ENCODE measurements around the gene BLOC1S3.

Gene BLOC1S3

DNA sequence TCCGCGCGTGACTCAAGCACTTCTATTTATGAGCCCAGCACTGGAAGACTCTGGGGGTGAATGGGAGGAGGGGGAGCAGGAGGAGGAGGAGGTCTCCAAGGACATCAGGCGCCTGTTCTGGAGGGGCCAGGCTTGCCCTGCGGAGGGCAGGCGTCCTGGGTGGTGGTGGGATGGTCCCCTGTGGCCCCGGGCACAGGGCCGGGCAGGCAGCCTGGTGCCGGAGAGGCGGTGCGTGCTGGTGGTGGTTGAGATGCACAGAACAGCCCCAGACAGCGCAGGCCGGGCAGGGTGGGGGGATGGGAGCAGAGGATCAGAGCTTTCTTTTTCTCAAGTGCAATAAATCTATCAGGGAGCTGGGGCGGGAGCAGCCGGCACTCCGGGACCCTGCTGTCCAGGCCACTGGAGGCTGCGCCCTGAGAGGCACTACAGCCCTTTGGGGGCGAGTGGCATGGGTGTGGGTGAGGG is 31.8 kb upstream of the BLOC1S3 start:
- no peak for DNase-seq

DNA sequence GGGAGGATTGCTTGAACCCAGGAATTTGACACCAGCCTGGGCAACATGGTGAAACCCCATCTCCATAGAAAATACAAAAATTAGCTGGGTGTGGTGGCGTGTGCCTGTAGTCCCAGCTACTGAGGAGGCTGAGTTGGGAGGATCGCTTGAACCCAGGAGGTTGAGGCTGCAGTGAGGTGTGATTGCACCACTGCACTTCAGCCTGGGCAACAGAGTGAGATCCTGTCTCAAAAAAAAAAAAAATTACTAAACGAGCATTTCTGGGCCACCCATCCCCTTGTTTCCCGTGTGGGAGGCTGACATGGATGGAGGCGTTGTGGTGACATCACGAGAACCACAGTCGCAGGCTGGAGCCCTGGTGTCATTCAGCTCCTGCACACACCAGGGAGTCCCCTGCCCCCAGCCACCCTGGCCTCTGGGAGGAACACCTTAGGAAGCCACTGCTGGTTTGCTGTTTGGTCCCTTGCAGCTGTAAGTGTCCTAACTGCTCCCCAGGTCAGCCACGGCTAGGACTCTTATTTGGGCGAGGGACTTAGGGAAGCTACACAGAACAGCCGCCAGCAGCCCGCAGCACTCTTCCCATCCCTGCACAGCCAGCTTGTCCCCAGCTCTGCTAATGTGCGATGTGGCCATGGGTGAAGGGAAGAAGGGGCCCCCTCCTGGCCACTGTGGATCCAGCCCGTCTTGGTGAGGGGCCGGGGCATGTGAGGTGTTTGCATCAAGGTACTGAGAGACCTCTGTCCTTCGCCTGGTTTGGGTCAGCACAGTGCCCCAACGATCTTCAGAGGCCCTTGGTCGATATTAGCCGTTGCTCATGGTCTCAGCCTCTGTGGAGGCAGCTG is 30.5 kb upstream of the BLOC1S3 start:
- DNase-seq = no peak

DNA sequence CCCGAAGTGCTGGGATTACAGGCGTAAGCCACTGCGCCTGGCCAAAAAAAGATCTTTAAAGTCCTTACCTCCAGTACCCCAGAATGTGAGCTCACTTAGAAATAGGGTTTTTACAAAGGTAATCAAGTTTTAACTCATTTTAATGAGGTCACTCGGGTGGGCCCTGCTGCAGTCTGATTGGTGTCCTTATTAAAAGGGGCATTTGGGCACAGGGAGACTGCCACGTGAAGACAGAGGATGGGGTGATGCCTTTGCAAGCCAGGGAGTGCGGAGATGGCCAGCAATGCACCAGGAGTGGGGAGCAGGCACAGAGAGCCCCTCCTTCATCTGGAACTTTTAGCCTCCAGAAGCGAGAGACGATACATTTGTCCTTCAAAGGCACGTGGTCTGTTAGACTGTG is 29.5 kb upstream of the BLOC1S3 start:
- no peak for DNase-seq

DNA sequence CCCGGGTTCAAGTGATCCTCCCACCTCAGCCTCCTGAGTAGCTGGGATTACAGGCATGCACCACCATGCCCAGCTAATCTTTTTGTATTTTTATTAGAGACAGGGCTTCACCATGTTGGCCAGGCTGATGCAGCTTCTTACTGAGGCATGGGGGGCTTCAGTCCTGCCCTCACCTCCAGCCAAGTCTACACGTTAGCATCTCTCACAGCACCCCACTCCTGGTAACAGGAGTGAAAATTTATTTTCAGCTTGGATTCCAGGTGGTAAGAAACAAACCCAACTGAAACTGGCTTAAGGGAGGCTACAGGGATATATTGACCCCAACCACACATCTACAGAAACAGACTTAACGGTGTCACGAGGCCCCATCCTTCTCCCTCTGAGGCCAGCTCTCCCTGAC is 28.4 kb upstream of the BLOC1S3 start:
- no peak for DNase-seq

DNA sequence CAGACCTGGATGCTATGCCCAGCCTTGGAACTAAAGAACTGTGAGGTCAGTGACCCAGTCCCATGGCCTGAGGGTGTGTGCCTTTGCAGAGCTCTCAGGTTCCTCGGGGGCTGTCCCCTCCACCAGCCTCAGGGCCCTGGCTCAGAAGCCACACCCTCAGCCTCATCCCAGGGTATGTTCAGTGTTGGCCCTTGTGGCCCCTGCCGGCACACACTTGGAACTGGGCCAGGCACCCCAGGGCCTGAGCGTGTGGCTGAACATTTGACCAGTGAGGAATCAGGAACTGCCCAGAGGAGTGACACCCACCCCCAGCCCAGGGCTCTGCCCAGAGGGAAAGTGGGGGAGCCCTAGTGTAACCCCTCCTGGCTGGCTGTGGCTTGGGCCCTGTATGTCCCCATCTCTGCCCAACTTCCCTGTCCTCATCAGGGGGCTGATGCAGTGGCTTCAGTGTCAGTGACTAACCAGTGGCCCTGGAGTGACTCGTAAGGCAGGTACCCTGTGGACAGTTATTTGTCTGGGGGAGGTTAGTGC is 27.8 kb upstream of the BLOC1S3 start:
- no peak for DNase-seq

DNA sequence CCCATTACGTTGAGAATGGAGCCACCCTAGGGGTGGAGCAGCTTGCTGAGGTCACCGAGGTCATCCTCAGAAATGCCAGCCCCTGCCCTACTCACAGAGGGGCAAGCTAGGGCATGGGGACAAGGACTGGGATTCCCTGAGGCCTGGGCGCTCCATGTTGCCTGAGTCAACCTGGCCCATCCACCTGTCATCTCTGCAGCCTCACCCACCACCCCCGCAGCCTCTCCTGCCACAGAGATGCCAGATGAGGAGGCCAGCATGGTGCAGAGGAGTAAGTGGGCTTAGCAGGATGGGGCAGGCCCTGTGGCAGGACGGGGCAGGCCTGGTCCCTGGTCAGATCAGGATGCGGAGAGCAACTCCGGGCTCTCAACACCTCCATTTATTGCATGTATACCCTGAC is 27.3 kb upstream of the BLOC1S3 start:
- no peak for DNase-seq

DNA sequence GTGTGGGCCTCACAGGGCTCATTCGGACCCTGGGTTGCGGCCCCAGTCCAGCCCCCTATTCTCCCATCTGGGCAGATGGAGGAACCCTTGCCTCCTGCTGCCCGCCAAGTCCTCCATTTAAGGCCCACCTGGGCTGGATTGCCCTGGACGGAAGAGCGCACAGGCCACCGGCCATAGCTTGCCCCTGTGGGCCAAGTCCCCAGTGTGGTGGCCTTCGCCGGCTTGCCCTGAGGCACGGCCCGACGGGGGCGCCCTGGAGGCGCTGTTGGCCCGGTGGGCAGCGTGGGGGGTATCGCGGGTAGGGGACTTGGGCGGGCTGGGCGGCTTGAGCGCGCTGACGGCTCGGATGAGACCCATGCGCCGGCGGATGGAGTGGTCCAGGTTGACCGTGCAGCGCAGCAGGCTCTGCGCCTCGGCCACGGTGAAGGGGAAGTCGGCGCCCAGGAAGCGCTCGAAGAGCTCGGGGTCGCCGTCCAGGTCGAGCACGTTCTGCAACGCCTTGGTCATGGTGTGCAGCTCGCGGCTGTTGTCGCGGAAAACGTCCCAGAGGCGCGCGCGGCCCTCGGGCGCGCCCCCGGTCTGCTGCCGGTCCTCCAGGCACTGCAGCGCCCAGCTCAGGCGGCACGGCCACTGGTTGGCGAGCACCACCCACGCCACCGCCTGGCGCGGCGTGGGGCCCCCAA is 26.6 kb upstream of the BLOC1S3 start:
- DNase-seq = no peak

DNA sequence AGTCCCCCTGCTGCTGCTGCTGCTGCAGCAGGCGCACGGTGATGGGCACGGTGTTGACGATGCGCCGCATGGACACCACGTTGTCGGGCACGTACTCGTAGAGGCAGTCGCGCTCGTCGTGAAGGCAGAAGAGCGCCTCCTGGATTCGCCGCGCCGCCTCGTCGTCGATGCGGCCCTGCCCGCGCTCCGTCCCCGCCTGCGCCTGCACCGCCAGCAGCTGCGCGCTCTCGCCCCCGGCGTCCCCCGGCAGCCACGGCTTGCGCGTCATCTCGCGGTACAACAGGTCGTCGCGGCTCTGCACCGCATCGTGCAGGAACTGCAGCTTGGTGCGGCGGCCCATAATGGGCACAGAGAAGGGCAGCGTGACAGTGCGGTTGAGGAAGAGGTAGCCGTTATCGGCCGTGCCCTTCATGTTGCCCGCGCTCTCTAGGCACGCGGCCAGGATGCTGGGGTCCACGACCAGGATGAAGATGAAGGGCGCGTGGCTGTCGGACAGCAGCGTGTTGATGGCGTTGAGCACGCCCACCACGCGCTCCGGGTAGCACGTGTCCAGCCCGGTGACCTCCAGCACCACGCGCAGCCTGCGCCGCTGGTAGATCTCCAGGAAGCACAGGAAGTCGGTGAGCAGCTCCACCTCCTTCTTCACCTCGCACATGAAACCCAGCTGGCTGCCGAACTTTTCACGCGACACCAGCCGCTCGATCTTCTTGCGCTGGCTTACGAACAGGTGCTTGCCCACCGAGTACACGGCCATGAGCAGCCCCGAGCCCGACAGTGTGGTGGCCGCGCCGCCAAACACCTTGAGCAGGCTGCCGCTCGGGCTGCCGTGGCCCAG is 25.9 kb upstream of the BLOC1S3 start:
- DNase-seq = no peak

DNA sequence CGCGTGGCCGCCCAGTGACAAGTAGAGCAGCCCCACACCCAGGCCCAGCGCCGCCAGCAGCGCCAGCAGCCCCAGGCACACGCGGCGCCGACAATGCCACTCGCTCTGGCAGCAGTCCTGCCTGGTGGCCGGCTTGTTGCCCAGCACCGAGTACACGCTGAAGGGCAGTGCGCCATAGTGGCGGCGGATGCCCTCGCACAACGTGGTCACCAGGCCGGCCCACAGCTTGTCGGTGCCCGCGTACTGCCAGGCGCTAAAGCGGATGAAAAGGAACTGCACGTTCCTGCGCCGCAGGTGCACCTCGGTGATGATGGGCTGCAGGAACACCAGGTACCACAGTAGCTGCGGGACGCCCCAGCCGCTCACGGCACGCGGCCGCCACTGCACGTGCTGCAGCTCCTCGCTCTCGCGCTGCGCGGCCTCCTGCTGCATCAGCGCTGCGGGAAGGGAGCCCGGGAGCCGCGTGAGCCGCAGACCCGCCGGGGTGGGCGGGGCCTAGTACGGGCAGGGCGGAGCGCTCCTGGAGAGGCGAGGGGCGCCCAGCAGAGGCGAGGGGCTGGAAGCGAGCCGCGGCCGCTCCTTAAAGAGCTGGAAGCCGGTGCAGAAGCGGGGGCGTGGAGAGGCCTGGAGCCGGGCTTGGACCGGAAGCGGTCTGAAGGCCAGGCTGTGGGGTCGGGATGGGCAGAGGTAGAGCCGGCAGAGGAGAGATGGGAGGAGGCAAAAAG is 25.1 kb upstream of the BLOC1S3 start:
- no peak for DNase-seq

DNA sequence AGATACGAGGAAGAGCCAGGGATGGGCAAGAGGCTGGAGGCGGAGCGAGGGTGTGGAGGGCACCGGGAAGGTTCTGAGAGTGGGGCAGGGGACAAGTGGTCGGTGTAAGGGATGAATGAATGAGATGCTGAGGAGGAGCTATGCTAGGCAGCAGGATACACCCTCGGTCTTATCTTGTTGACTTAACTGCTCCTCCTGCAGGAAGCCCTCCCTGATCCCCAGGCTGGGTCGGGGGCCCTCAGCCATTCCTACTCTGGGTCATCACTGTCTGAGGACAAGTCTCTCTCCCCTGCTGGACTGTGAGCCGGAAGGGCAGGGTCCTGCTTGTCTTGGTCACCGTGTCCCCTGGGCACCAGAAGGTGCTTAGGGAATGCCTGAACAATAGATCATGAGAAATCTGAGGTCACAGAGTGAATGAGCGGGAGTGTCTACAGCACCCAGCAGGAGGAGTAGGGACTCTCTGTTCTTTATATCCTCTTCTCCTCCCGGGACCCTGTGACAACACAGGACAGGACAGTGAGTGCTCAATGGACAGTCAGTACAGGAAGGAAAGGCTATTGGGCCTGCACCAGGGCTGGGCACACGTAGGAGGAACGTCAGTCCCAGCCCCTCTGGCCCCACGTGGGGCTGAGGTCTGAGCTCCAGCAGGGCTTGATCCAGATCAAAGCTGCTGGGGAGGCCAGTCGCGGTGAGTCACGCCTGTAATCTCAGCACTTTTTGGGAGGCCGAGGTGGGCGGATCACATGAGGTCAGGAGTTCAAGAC is 24.3 kb upstream of the BLOC1S3 start:
- DNase-seq = no peak

DNA sequence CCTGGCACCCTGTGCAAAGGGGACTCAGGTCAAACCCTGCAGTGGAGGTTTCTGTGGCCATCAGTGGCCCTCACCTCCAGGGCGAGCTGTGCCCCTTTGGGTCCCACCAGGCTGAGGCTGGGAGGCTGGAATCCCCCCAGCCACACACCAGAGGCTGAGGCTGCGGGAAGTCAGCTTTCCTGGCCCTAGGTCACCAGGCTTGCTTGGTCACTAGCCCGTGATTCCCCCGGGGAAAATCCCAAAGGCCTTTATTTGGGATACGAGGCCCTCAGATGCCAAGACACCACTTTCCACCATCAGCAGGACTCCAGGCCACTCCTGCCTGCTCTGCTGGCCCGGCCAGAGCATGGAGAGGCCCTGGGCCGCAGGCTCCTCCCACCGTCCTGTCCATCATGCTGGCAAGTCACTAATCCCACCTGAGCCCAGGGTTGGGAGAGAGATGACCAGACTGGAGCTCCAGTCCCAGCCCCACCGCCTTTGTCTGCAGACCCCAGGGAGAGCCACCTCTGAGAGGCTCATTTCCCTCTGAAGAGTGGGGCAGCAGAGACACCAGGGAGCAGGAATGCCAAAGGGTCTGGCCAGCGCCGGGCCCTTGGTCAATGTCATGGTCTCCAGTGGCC is 22.5 kb upstream of the BLOC1S3 start:
- no peak for DNase-seq

DNA sequence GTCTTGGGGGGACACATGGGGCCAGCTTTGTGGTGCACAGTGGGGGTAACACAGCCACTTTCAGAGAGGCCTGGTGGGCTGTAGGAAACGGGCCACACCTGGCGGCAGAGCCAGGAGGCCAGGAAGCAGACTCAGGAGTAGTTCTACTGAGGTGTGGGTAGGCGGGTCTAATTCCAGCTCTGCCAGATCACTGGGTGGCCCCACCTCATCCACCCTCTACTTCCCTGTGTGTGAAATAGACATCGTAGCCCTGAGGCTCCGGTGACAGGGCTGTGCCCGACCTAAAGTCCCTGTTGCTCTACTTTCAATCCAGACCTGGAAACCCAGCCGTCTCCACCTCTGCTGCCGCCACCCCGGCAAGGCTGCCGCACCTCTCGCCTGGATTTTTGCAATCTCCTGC is 21.8 kb upstream of the BLOC1S3 start:
- no peak for DNase-seq

DNA sequence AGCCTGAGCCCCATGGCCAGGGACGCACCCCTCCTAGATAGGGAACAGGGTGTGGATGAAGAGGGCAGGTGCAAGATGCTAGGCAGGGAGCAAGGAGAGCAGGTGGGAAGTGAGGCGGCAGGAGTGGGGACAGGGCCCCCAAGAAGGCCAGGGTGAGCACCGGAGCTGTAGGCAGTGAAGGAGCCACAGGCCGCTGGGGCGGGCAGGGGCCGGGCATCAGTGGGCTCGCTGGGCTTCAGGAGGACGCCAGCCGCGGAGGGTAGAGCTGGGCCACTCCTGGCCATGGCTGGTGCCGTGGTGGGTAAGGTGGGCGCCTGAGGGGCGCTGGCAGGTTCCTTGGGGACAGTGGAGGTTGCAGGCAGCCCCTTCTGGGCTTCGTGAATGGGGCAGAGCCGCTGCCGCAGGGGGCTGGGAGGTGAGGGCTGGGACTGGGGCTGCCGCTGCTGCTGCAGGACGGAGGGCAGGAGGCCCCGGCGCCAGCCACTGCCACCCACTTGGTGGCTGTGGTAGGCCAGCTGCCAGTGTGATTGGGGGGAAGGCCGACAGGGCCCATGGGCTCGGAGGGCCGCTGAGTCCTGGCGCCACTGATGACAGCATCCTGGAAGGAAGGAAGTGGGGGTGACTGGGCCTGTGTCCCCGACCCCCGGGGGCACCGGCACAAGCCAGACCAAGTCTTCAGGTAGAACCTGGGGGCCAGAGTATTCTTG is 19.9 kb upstream of the BLOC1S3 start:
- no peak for DNase-seq

DNA sequence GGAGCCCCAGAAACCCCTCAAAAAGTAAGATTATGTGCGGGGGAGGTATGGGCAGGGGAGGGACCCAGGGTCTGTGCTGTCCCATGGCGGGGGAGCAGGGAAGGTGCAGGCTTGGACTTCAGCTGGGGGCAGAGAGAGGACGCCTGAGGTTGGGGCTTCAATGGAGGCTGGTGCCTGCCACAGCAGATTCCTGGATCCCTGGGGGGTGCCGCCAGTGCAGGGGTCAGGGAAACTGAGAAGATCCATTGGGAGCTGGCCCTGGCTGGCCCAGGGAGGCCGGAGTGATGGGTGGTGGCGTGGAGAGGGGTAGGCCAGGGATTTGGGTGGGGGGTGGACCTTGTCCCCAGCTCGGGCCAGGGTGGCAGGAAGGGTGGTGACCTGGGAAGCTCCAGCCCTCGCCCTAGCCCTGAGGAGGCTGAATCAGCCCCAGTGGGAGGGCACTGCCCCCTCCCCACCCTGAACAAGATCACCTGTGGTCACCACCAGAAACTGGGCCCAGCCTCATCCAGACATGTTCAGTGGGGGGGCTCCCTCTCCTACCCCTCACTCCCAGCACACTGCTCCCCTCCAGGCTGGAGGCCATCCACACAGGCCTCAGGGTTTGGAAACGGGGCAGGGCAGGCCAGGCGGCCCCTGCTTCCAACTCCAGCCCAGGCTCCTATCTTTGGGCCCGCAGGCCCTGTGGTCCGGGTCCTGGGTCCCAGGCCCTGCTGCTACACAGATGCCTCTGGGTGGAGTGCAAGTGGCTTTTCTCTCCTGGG is 19.2 kb upstream of the BLOC1S3 start:
- no peak for DNase-seq

DNA sequence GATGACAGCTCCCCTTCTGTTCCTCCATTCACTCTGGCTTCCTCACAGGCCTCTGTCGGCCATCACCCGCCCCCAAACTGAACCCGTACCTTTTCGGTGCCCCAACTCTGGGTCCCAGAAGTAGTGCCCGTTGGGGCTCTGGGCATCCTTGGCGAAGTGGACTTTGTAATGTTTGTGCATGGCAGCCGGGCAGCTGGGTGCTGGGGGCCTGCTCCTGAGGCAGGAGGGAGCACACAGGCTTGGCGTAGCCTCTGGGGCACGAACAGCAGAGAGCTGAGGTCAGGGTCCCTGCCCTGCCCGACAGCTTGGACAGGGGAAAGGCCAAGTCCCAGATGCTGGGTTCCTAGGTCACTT is 18.6 kb upstream of the BLOC1S3 start:
- no peak for DNase-seq

DNA sequence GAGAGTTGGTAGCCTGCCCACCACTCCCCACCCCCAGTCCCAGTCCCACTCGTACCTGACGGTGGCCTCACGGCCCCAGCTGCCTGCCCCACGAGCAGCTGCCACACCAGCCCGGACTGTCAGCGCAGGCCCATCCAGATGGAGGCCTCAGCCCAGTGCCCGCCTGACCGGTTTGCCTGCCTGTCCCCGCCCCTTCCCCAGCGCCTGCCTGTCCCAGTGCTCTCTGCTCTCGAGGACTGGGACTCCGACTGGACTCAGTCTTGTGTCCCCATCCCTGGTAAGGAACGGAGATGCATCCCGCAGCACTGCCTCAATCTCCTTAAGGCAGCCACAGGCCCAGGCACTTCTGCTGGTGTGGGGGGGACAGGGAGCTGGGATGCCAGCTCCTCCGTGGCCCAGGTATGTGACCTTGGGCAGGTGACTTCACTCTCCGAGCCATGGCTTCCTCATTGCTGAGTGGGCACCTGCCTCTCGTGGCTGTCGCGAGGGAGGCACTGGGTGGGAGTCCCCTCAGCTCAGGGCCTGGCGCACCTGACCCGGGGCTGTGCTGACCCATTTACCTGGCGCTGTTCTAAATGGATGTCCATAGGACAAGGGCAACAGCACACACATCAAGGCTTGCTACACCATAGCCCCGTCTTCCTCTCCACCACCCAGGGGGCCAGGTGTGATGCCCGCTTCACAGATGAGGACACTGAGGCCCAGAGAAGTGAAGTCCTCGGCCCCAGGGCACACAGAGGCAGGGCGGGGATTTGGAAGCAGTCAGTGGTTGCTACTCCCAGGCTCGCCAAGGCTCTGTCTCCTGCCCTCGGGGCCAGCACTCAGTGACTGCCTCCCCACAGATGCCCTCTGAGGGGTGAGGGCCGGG is 17.5 kb upstream of the BLOC1S3 start, which contains the start of gene NKPD1:
Gene NKPD1, minus strand, starts transcription at position 113 of the 868 bp plus-strand sequence. CDS start 832 bp downstream, outside the sequence.
- no peak for DNase-seq

DNA sequence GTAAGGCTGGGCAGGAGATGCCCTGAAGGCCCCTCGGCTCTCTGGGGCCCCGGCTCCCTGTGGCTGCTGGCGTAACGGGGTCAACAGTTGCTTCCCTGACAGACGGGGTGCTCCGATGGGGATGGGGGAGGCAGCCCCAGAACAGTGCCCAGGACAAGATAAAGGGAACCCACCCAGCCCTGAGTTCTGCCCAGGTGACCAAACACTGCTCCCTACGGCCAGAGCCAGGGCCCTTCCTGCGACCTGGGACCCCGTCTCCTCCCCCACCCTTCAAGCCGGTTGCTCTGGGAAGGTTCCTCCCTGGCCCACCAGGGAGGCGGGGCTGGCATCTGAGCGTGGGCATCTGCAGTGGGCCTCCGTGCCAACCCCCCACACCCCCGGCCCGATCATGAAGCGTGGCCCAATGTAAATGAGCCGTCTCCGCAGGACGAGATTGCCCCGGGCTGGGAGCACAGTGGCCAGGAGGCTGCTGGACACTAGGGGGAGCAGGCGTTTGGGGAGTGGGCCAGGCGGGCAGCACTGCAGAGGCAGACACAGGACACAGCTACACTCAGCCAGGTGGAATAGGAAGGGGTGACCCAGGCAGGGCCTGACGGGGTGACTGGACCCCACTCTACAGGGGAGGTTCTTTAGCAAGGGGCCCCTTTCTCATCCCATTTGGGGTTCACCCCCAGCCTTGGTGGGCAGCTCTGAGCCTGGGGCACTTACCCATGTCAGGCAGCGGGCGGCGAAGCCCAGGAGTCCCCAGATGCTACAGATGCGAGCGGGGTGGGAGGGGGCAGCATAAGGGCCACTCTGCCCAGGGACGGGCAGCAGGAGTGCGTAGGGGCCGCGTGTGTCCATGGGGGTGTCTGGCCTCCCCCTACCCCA is 16.6 kb upstream of the BLOC1S3 start:
- DNase-seq = no peak

Data from bone marrow (tissue), 2 donors.